ENCODE measurements around the gene SPATS2L. TPM values are rescaled to one million over a fixed set of nuclear protein-coding genes. Genes with fewer than 3 reads are reported as not detected.

SPATS2L gene
- total RNA-seq, 1 donor from 2014 or later, result 29.1 TPM

- Mint-ChIP-seq H3K9me3 (no peaks in the 10 kb centered on the region), H3K36me3 (peaks cover 22% of the 10 kb centered on the region), H3K27ac (peak overlapping the region; percentile 99), H3K4me1 (peaks cover 41% of the 10 kb centered on the region), H3K27me3 (ENCODE audit: insufficient read depth, low read depth) (no peaks in the 10 kb centered on the region), H3K4me3 (no peak overlapping the region)
- H3K4me1 ChIP-seq, result peaks cover 47% of the 10 kb centered on the region
- H3K9ac ChIP-seq, result no peak overlapping the region
- H3K79me2 ChIP-seq (ENCODE audit: low read depth), result no peaks in the 10 kb centered on the region
- H3F3A ChIP-seq (ENCODE audit: low read depth), result peaks cover 19% of the 10 kb centered on the region
- H3K36me3 ChIP-seq, result no peaks in the 10 kb centered on the region
- TF ChIP-seq EZH2 (IDR thresholded peaks at IDR 0.05), result no peak
- TF ChIP-seq, protein P1, sequence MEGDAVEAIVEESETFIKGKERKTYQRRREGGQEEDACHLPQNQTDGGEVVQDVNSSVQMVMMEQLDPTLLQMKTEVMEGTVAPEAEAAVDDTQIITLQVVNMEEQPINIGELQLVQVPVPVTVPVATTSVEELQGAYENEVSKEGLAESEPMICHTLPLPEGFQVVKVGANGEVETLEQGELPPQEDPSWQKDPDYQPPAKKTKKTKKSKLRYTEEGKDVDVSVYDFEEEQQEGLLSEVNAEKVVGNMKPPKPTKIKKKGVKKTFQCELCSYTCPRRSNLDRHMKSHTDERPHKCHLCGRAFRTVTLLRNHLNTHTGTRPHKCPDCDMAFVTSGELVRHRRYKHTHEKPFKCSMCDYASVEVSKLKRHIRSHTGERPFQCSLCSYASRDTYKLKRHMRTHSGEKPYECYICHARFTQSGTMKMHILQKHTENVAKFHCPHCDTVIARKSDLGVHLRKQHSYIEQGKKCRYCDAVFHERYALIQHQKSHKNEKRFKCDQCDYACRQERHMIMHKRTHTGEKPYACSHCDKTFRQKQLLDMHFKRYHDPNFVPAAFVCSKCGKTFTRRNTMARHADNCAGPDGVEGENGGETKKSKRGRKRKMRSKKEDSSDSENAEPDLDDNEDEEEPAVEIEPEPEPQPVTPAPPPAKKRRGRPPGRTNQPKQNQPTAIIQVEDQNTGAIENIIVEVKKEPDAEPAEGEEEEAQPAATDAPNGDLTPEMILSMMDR (IDR thresholded peaks at IDR 0.05), result no peak
- no peak for TF ChIP-seq EZH2phosphoT487 (IDR thresholded peaks at IDR 0.05)
- no peaks in the 10 kb centered on the region for H3K27me3 ChIP-seq
- H3K4me3 ChIP-seq, result peak overlapping the region; percentile 27
- H3K9me3 ChIP-seq (ENCODE audit: low read depth), result no peaks in the 10 kb centered on the region
- H4K20me1 ChIP-seq (ENCODE audit: low read depth), result no peaks in the 10 kb centered on the region
- peak overlapping the region; percentile 63 for H3K4me2 ChIP-seq
- DNase-seq (ENCODE audit: low spot score), result peak; percentile 90
- peak overlapping the region; percentile 97 for H3K27ac ChIP-seq
- H2AFZ ChIP-seq (replicated peaks), result peak overlapping the region; percentile 27
Observed at GRCh38 chr2:200416878-200417277, 110.4 kb downstream of the SPATS2L start.

GRCh38 chr2:200417366-200417765, 110.9 kb downstream of the SPATS2L start:
- peak overlapping the region; percentile 99 for H3K27ac Mint-ChIP-seq
- Histone ChIP-seq H3K4me3 (no peak overlapping the region), H3K4me1 (peaks cover 47% of the 10 kb centered on the region), H3K9ac (no peak overlapping the region), H3F3A (ENCODE audit: low read depth) (peaks cover 19% of the 10 kb centered on the region), H3K27me3 (no peaks in the 10 kb centered on the region), H3K4me2 (peak overlapping the region; percentile 63), H3K36me3 (no peaks in the 10 kb centered on the region), H2AFZ (replicated peaks) (peak overlapping the region; percentile 27), H3K9me3 (ENCODE audit: low read depth) (no peaks in the 10 kb centered on the region), H3K27ac (peak overlapping the region; percentile 97), H4K20me1 (ENCODE audit: low read depth) (no peaks in the 10 kb centered on the region), H3K79me2 (ENCODE audit: low read depth) (no peaks in the 10 kb centered on the region)
- H3K27me3 Mint-ChIP-seq (ENCODE audit: insufficient read depth, low read depth), result no peaks in the 10 kb centered on the region
- H3K4me1 Mint-ChIP-seq, result peaks cover 38% of the 10 kb centered on the region
- peaks cover 22% of the 10 kb centered on the region for H3K36me3 Mint-ChIP-seq
- H3K9me3 Mint-ChIP-seq, result no peaks in the 10 kb centered on the region
- TF ChIP-seq EZH2phosphoT487 (IDR thresholded peaks at IDR 0.05), result no peak
- TF ChIP-seq, protein P1 (IDR thresholded peaks at IDR 0.05), result no peak
- TF ChIP-seq EZH2 (IDR thresholded peaks at IDR 0.05), result no peak
- DNase-seq (ENCODE audit: low spot score), result peak; percentile 6
- no peak overlapping the region for H3K4me3 Mint-ChIP-seq

GRCh38 chr2:200418399-200418798, 111.9 kb downstream of the SPATS2L start:
- H3F3A ChIP-seq (ENCODE audit: low read depth), result peaks cover 19% of the 10 kb centered on the region
- no peak overlapping the region for H3K4me3 ChIP-seq
- no peak for DNase-seq (ENCODE audit: low spot score)
- Mint-ChIP-seq H3K9me3 (no peaks in the 10 kb centered on the region), H3K4me3 (no peak overlapping the region), H3K27ac (peak overlapping the region; percentile 74), H3K36me3 (peaks cover 27% of the 10 kb centered on the region), H3K4me1 (peaks cover 45% of the 10 kb centered on the region), H3K27me3 (ENCODE audit: insufficient read depth, low read depth) (no peaks in the 10 kb centered on the region)
- peak overlapping the region; percentile 97 for H3K27ac ChIP-seq
- H3K79me2 ChIP-seq (ENCODE audit: low read depth), result no peaks in the 10 kb centered on the region
- H3K4me2 ChIP-seq, result no peak overlapping the region
- no peaks in the 10 kb centered on the region for H3K9me3 ChIP-seq (ENCODE audit: low read depth)
- TF ChIP-seq, protein P1 (IDR thresholded peaks at IDR 0.05), result no peak
- TF ChIP-seq EZH2 (IDR thresholded peaks at IDR 0.05) (no peak), EZH2phosphoT487 (IDR thresholded peaks at IDR 0.05) (no peak)
- peaks cover 48% of the 10 kb centered on the region for H3K4me1 ChIP-seq
- H3K27me3 ChIP-seq, result no peaks in the 10 kb centered on the region
- H3K9ac ChIP-seq, result no peak overlapping the region
- no peak overlapping the region for H2AFZ ChIP-seq (replicated peaks)
- H3K36me3 ChIP-seq, result no peaks in the 10 kb centered on the region
- H4K20me1 ChIP-seq (ENCODE audit: low read depth), result no peaks in the 10 kb centered on the region
